OCI-LY3 (cell line): ENCODE measurements around the gene UNC5C.

Source experiments
- CTCF ChIP-seq: fragments of 200-600, 300-600 bp; sonication (generic); IDR thresholded peaks from 2 replicates; pipeline ENCODE4 v1.5.1; 2014; ENCODE audit warnings: antibody characterized with exemption, low read length, low read depth
- EZH2phosphoT487 ChIP-seq: fragments of 200-600 bp; shearing (Covaris generic); IDR thresholded peaks from 2 replicates; pipeline ENCODE4 v1.6.1; 2018; ENCODE audit warnings: antibody characterized with exemption, mixed run types, low read depth

- no peak for TF ChIP-seq CTCF
- TF ChIP-seq EZH2phosphoT487 = no peak
Measured at GRCh38 chr4:95314573-95314972, 234.2 kb downstream of the UNC5C start.
